ENCODE data around the gene PSPC1.
"Not testable (repeated sequence)": the region's sequence is repeated elsewhere in the genome, so short reads cannot be mapped to it uniquely, and the experiment has no call there.

Gene PSPC1

DNA sequence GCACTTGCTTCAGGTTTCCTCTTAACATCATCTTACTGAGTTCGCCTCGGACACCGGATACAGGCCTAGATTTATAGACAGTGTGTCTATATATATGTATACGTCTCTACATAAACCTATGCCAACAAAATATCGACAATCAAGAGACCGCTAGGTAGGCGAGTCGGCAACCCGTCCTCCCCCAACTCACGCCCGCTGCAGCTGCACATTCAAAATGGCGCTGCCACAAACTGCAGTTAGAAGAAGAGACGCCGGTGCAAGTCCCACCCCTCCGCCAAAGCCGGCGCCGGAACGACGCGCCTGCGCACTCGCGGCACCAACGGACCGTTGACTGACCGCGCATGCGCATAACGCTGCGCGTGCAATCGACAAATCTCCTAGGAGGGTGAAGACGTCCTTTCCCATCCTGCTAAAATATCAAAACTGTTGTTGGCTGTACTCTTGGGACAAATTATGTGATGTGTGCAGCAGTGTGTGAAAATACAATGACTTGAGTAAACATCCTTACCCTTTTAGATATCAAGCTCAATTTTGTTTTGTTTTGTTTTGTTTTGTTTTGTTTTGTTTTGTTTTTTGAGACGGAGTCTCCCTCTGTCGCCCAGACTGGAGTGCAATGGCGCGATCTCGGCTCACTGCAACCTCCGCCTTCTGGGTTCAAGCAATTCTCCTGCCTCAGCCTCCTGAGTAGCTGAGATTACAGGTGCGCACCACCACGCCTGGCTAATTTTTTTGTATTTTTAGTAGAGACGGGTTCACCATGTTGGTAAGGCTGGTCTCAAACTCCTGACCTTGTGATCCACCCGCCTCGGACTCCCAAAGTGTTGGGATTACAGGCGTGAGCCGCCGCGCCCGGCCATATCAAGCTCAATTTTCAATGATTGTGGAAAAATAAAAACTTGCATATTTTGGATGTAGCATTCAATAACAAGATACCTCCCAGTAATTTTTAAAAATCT, at the start of gene PSPC1:
Gene PSPC1, minus strand, starts transcription at position 219 of the 956 bp plus-strand sequence. Its CDS starts 188 bp downstream, at position 31.
- peak; percentile 70 for DNase-seq (ENCODE audit: low read depth, low spot score)

DNA sequence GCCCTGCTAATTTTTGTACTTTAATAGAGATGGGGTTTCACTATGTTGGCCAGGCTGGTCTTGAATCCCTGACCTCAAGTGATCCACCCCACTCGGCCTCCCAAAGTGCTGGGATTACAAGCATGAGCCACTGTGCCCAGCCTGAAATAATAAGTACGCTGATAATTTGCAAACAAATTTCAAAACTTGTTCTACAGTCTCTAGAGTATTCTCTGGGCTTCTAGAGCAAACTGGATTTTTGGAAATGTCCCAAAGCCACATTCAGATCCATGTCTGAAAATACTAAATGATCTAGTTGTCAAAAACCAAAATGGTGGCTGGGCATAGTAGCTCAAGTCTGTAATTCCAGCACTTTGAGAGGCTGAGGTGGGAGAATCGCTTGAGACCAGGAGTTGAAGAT, 39.9 kb upstream of the PSPC1 start:
- no peak for DNase-seq (ENCODE audit: low read depth, low spot score)

DNA sequence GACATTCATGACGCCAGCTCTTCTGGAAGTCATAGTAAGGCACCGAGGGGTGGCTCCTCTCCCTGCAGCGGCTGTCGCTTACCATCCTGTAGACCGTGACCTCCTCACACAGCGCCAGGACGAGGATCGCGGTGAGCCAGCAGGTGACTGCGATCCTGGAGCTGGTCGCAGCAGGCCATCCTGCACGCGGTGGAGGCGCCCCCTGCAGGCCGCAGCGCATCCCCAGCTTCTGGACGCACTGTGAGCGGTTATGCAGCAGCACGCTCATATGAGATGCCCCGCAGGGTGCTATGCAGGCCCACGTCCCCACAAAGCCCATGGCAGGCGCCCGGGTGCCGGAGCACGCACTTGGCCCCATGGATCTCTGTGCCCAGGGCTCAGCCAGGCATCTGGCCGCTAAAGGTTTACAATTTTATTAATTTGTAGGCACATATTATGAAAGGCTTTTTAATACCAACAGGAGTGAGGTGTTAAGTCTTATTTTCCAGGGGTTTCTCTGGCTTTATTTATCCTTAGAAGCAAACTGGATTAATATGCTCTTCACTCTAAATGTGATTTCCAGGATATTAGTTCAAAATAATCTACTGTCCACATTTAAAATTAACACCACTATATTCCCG, 35.6 kb upstream of the PSPC1 start:
- peak; percentile 56 for DNase-seq (ENCODE audit: low read depth, low spot score)

- no peak for DNase-seq (ENCODE audit: low read depth, low spot score)
These were observed 34.9 kb upstream of the PSPC1 start for GRCh38 chr13:19817510-19818158.

DNA sequence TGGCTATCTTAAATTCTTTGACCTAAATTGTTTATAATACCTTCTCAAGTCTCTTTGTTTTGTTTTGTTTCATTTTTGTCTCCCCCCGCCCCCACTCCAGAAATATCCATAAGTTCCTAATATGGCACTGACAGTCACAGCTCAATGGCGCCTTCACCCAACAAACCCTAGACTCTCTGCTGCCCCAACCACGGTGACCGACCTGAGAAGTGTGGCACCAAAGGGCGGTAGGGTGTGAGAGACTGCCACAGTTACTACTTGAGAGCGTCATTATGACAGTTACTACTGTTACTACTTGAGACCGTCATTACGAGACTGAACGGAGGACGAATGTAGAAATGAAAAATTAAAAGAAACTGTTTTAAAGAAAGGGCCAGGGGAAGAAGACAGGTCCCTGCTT, 34.4 kb upstream of the PSPC1 start:
- no peak for DNase-seq (ENCODE audit: low read depth, low spot score)

- DNase-seq (ENCODE audit: low read depth, low spot score): not testable (repeated sequence)
These were observed 33.1 kb upstream of the PSPC1 start for GRCh38 chr13:19815842-19816241.

GRCh38 chr13:19810996-19811881, 28.5 kb upstream of the PSPC1 start:
- DNase-seq (ENCODE audit: low read depth, low spot score): no peak

DNA sequence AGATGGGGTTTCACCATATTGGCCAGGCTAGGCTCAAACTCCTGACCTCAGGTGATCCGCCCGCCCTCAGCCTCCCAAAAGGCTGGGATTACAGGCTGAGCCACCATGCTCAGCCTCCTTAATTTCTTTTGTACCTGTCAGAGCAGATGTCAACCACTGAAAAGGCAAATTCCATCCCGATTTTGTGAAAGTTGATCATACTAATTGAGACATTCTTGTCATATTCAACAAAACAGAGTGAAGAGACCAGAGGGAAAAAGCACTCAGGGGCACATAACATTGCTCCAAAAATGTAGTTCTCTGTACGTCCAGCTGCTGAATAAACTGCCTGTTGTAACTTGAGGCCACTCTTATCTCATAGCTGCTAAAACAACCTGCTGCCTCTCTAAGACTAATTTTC, 27.4 kb upstream of the PSPC1 start:
- no peak for DNase-seq (ENCODE audit: low read depth, low spot score)

GRCh38 chr13:19805765-19806164, 23.0 kb upstream of the PSPC1 start:
- DNase-seq (ENCODE audit: low read depth, low spot score): no peak

GRCh38 chr13:19795956-19796355, 13.2 kb upstream of the PSPC1 start:
- DNase-seq (ENCODE audit: low read depth, low spot score): no peak

DNA sequence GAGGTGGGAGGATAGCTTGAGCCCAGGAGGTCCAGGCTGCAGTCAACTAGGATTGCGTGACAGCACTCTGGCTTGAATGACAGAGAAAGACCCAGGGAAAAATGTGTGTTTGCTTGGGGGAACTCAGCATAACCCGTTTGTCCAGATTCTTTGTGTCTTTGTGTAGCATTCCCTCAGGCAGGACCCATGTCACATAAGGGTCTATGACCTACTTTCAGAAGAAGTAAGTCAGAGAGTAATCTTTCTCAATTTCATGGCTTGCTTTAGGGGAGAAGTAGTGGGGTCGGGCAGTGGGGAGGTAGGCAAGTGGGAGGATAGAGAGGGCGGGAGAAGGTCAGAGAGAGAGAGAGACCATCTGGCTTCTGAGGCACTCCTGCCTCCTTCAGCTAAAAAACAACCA, 11.9 kb upstream of the PSPC1 start:
- DNase-seq (ENCODE audit: low read depth, low spot score): peak; percentile 84

DNA sequence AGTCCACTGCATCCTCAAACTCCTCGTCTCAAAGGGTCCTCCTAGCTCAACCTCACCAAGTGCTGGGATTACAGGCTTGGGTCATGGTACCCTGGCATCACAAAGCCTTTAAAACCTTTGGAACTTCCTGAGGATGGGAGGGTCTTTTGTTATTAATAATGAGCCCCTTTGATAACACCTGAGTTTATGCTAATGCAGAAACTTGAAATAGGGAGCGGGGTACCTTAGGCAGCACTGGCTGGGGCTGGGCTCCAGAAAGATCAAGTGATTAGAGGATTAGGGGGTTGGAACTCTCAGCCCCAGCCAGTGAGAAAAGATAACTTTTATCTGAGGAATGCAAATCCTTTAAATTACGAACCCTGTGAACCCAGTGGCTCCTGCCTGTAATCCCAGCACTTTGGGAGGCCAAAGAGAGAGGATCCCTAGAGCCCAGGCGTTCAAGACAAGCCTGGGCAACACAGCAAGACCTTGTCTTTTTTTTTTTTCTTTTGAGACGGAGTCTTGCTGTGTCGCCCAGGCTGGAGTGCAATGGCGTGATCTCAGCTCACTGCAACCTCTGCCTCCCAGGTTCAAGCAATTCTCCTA, 9.3 kb upstream of the PSPC1 start:
- no peak for DNase-seq (ENCODE audit: low read depth, low spot score)

DNA sequence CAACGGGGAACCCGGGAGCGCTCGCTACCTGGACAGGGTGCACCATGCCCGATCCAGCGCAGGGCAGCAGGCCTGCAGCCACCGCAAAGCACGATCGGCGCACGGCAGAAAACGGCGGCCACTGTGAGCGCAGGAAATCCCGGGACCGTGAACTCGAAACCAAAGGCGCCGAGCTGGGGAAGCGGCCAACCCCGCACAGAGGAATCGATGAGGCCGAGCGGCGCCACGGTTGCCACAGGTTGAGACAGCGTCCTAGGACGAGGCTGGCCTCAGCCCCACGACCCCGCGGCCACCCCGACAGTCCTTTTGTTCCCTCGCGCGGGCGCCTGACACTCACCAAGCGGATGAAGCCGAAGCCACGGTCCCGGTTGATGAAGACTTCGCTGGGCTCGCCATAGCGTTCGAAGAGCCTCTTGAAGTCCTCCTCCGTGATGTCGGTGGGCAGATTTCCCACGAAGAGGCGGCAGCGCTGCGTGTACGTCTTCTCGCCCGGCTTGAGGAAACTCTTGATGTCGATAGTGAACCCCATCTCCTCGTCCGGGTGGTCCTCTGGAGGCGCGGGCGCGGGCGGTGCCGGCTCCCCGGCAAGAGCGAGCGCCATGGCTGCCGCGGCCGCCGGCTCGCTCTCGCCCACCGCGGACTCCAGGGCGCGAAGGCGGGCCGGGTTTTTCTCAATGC, 557 bp downstream of the PSPC1 start:
- no peak for DNase-seq (ENCODE audit: low read depth, low spot score)

DNA sequence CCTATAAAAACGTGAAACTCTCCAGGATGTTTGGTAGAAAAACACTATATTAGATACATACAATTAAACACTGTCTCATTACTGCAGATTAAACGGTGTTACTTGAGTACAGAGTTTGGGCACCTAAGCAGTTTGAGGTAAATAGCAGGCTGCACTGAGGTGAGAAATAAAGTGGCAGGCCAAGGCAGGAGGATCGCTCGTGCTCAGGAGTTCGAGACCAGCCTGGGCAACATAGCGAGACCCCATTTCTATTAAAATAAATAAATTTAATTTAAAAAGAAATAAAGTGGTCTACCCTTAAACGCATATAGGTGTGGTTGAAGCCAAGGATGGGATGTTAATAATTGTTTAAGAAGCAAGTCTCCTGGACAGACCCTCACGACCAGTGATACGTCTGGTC, 1.2 kb downstream of the PSPC1 start:
- no peak for DNase-seq (ENCODE audit: low read depth, low spot score)

- not testable (repeated sequence) for DNase-seq (ENCODE audit: low read depth, low spot score)
These were observed 1.9 kb downstream of the PSPC1 start for GRCh38 chr13:19780753-19781418.

DNA sequence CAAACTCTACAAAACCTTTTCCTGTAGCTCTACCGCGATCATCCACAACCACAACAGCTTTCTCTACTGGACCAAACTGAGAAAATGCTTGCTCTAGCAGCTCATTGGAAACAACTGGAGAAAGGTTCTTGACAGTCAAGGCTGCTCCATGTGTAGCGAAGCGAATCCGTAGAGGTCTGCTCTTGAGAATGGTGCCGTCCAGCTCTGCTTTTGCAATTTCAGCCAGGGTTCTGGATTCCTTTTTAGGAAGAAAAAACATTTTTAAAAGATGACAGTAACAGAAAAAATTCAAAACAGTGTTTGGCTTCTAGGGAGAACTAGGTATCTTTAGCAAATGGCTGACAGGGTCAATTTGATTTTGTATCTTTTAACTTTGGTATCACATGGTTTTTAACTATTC, 10.4 kb downstream of the PSPC1 start:
- no peak for DNase-seq (ENCODE audit: low read depth, low spot score)

- DNase-seq (ENCODE audit: low read depth, low spot score): no peak
These were observed 12.9 kb downstream of the PSPC1 start for GRCh38 chr13:19769854-19770253.

DNA sequence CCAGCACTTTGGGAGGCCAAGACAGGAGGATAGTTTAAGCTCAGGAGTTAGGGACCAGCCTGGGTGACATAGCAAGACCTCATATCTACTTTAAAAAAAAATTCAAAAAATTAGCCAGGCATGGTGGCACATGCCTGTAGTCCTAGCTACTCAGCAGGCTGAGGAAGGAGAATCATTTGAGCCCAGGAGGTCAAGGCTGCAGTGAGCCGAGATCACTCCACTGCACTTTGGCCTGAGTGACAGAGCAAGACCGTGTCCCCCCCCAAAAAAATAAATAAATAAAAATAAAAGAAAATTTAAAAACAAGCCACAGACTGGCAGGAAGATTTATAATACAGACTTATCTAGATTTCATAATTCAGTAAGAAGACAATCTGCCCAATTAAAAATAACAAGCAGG, 14.8 kb downstream of the PSPC1 start:
- DNase-seq (ENCODE audit: low read depth, low spot score): no peak

- DNase-seq (ENCODE audit: low read depth, low spot score): no peak
These were observed 16.2 kb downstream of the PSPC1 start for GRCh38 chr13:19766591-19766990.

DNA sequence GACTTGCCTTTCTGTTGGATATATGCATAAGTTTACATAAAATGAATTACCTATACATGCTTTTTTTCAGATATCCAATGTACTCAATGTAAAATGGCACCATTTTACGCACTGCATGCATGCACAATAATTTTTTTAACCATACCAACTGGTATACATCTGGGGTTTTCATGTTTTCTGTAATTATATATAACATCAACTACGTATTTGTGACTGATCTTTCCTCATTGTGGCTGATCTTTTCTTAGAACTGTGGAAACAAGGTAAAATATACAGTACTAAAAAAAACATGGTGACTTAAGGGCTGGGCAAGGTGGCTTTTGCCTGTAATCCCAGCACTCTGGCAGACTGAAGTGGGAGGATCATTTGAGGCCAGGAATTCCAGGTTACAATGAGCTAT, 18.5 kb downstream of the PSPC1 start:
- no peak for DNase-seq (ENCODE audit: low read depth, low spot score)
